GM18505 (cell line): ENCODE results near the gene RIPPLY3.
"Not testable (repeated sequence)": the region's sequence is repeated elsewhere in the genome, so short reads cannot be mapped to it uniquely, and the experiment has no call there.

Source experiments
- ATAC-seq: cut with Tn5 transposase; IDR thresholded peaks from one replicate; pipeline ENCODE4 v1.9.1; 2021; ENCODE audit not compliant: unreplicated experiment
- POLR2A ChIP-seq: IDR thresholded peaks from 4 replicates; pipeline ENCODE4 v1.6.1; 2011; ENCODE audit warnings: borderline replicate concordance; ENCODE audit not compliant: insufficient read depth, insufficient read length; ENCODE audit errors: extremely low read depth

RIPPLY3 gene

GRCh38 chr21:37045556-37045955 is 39.1 kb downstream of the RIPPLY3 start:
- ATAC-seq: no peak

GRCh38 chr21:37047079-37047478 is 40.6 kb downstream of the RIPPLY3 start:
- no peak for ATAC-seq
- TF ChIP-seq POLR2A: no peak

More at GRCh38 chr21:37045556-37045955, 39.1 kb downstream of the RIPPLY3 start:
- TF ChIP-seq POLR2A: no peak

GRCh38 chr21:37049741-37050140 is 43.2 kb downstream of the RIPPLY3 start:
- ATAC-seq: not testable (repeated sequence)

- ATAC-seq: no peak
- TF ChIP-seq POLR2A: no peak
Measured at GRCh38 chr21:37055271-37055855, 48.9 kb downstream of the RIPPLY3 start.

- ATAC-seq: no peak
- TF ChIP-seq POLR2A: no peak
Measured at GRCh38 chr21:37057614-37058013, 51.1 kb downstream of the RIPPLY3 start.

- no peak for TF ChIP-seq POLR2A
- ATAC-seq: no peak
Measured at GRCh38 chr21:37058261-37058660, 51.8 kb downstream of the RIPPLY3 start.

- no peak for TF ChIP-seq POLR2A
- ATAC-seq: no peak
Measured at GRCh38 chr21:37059181-37059580, 52.7 kb downstream of the RIPPLY3 start.

- ATAC-seq: no peak
- no peak for TF ChIP-seq POLR2A
Measured at GRCh38 chr21:37060296-37060695, 53.8 kb downstream of the RIPPLY3 start.

- ATAC-seq: no peak
- TF ChIP-seq POLR2A: no peak
Measured at GRCh38 chr21:37061926-37062592, 55.6 kb downstream of the RIPPLY3 start.

GRCh38 chr21:37062593-37062935 is 56.1 kb downstream of the RIPPLY3 start:
- TF ChIP-seq POLR2A: no peak
- ATAC-seq: no peak

- ATAC-seq: no peak
- TF ChIP-seq POLR2A: no peak
Measured at GRCh38 chr21:37063433-37063832, 56.9 kb downstream of the RIPPLY3 start.

- TF ChIP-seq POLR2A: no peak
- no peak for ATAC-seq
Measured at GRCh38 chr21:37064841-37065240, 58.3 kb downstream of the RIPPLY3 start.

GRCh38 chr21:37065561-37066177 is 59.2 kb downstream of the RIPPLY3 start:
- ATAC-seq: no peak
- no peak for TF ChIP-seq POLR2A
